ENCODE measurements around the gene CCDC93. TPM values are rescaled to one million over a fixed set of nuclear protein-coding genes. Genes with fewer than 3 reads are reported as not detected.

Gene CCDC93, protein sequence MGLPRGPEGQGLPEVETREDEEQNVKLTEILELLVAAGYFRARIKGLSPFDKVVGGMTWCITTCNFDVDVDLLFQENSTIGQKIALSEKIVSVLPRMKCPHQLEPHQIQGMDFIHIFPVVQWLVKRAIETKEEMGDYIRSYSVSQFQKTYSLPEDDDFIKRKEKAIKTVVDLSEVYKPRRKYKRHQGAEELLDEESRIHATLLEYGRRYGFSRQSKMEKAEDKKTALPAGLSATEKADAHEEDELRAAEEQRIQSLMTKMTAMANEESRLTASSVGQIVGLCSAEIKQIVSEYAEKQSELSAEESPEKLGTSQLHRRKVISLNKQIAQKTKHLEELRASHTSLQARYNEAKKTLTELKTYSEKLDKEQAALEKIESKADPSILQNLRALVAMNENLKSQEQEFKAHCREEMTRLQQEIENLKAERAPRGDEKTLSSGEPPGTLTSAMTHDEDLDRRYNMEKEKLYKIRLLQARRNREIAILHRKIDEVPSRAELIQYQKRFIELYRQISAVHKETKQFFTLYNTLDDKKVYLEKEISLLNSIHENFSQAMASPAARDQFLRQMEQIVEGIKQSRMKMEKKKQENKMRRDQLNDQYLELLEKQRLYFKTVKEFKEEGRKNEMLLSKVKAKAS
- 34.7 and 35.4 TPM in 2 replicates for total RNA-seq (2022)
- percentile 81 among the genes with signal in this experiment for Bru-seq, nascent RNA
- percentile 81 among the genes with signal in this experiment for BruChase-seq, experiment 1, labeled RNA remaining after a 2-hour chase
- BruChase-seq, experiment 2, labeled RNA remaining after a 6-hour chase: percentile 75 among the genes with signal in this experiment
- long read RNA-seq, full-length matches to known transcripts: 12 of 28 reads
- long read RNA-seq, partial matches to known transcripts: 2 of 28 reads
- long read RNA-seq, other reads (novel, unspliced or antisense): 14 of 28 reads

DNA sequence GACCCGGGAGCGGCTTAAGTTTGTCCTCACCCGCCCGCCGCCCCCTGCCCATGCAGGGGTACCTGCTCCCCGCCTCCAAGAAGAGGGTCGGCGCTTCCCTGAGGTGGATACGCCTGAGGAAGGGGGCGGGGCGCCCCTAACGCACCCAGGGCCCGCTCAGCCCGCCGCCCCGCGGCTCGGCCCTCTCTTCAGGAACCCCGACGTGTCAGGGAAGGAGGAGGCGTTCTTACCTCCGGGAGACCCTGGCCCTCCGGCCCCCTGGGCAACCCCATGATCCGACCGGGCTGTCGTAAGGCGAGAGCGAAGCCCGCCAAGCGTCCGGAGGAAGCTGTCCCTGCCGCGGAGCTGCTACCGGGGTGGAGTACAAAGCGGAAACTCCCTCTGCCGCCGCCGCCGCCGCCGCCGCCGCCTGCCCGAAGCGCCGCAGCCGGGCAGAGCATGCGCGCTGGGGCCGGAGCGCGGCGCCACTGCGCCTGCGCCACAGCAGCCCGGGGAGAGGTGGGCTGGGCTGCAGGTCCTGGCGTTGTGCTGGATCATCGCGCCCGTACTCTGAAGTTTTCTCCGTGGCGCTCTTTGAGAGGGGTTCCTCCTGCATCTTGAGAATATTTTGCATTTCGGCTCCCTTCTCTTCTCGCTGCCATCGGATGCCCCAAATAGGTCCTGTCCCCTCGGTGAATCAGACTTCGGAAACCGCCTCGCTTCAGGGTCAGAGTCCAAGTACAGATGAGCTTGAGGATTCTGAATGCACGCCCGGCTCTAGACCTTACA is at the start of gene CCDC93:
TSS of gene CCDC93 (minus strand) at position 347 of the 768 bp plus-strand sequence. CDS start at position 272, 75 bp downstream.
- Mint-ChIP-seq H3K4me3 (ENCODE audit: unreplicated experiment) (peak within 1 kb of the TSS; percentile 95), H3K36me3 (ENCODE audit: insufficient read depth, unreplicated experiment) (no peaks in the 10 kb centered on the region), H3K27ac (ENCODE audit: unreplicated experiment) (peak within 1 kb of the TSS; percentile 40), H3K27me3 (ENCODE audit: insufficient read depth, unreplicated experiment) (peaks cover 6% of the 10 kb centered on the region), H3K9me3 (ENCODE audit: unreplicated experiment) (no peaks in the 10 kb centered on the region), H3K4me1 (ENCODE audit: low read depth, unreplicated experiment) (peaks cover 7% of the 10 kb centered on the region)
- no peak for TF ChIP-seq CTCF (IDR thresholded peaks at IDR 0.05; ENCODE audit: insufficient read depth in 1 of 2, low read depth in 1 of 2, low read length in 1 of 2, severe bottlenecking in 1 of 2, unreplicated experiment in 1 of 2)
- intact Hi-C loops (cut with micrococcal nuclease; ENCODE audit: unreplicated experiment): loop anchor here (2.0 kb wide), 1 partner anchor 75 kb away; the partner anchor contains the start of gene INSIG2
- Histone ChIP-seq H3K27me3 (replicated peaks; ENCODE audit: control insufficient read depth, insufficient read depth, low read length) (no peaks in the 10 kb centered on the region), H3K4me3 (ENCODE audit: low read depth, low read length) (peak within 1 kb of the TSS; percentile 99), H3K4me1 (peaks cover 4% of the 10 kb centered on the region; the same call in 1 of the 2 replicates), H3K36me3 (ENCODE audit: control insufficient read depth, insufficient read depth, low read length) (no peaks in the 10 kb centered on the region), H3K9me3 (no peaks in the 10 kb centered on the region)
- DNase-seq: peak; percentile 73 to 89
- POLR2A ChIA-PET: interaction anchor here (0.6 to 1.1 kb wide), 3 partner anchors 33 to 189 kb away, joined by 3 to 4 read pairs (median 3); no protein-coding TSS in a partner anchor
- no TSS peak for BruUV-seq (replicated peaks)
- CTCF ChIA-PET: interaction anchor here (0.5 to 1.4 kb wide), 3 partner anchors 11 to 1210 kb away, joined by 3 to 15 read pairs (median 4); partner anchors contain the start of gene STEAP3

DNA sequence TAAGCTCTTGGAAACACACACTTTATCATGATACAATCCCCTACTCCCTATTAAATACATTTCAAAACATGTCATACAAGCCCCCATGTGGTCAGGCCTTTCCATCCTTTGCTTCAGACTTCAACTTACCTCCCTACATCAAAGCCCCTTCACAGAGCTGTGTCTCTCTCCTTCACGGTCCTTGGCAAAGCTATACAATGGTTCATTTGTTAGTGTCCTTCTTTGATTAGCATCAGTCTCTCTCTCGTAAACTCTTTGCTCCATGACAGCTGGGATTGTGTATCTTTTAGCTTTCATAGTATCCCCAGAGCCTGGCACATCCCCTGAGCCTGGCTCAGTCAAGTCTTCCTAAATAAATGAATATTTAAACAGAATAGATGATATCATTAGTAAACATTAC is 48.8 kb upstream of the CCDC93 start:
- Histone ChIP-seq H3K4me3 (ENCODE audit: low read depth, low read length) (no peak overlapping the region), H3K36me3 (ENCODE audit: control insufficient read depth, insufficient read depth, low read length) (no peaks in the 10 kb centered on the region), H3K27me3 (replicated peaks; ENCODE audit: control insufficient read depth, insufficient read depth, low read length) (no peaks in the 10 kb centered on the region), H3K9me3 (no peaks in the 10 kb centered on the region), H3K4me1 (no peaks in the 10 kb centered on the region)
- no peaks in the 10 kb centered on the region for H3K36me3 Mint-ChIP-seq (ENCODE audit: insufficient read depth, unreplicated experiment)
- ChIA-PET CTCF (interaction anchor here (1.0 kb wide), 1 partner anchor 16 kb away, joined by 9 read pairs; no protein-coding TSS in a partner anchor), POLR2A (no interaction called here)
- no peaks in the 10 kb centered on the region for H3K9me3 Mint-ChIP-seq (ENCODE audit: unreplicated experiment)
- H3K4me3 Mint-ChIP-seq (ENCODE audit: unreplicated experiment): no peak overlapping the region
- no TSS peak for BruUV-seq (replicated peaks)
- no peak for DNase-seq
- H3K4me1 Mint-ChIP-seq (ENCODE audit: low read depth, unreplicated experiment): no peaks in the 10 kb centered on the region
- no peak overlapping the region for H3K27ac Mint-ChIP-seq (ENCODE audit: unreplicated experiment)
- intact Hi-C loops (cut with micrococcal nuclease; ENCODE audit: unreplicated experiment): no loop called here
- H3K27me3 Mint-ChIP-seq (ENCODE audit: insufficient read depth, unreplicated experiment): peaks cover 4% of the 10 kb centered on the region
- TF ChIP-seq CTCF (IDR thresholded peaks at IDR 0.05; ENCODE audit: insufficient read depth in 1 of 2, low read depth in 1 of 2, low read length in 1 of 2, severe bottlenecking in 1 of 2, unreplicated experiment in 1 of 2): no peak
